NOMO-1 treated with dmso at 0.1 percent for 144 hours (cell line): Measurements from ENCODE around the gene NFATC3.

Source experiments
- DNase-seq: peaks from one replicate; lab custom pipeline; 2025; ENCODE audit not compliant: unreplicated experiment; lab: John Stamatoyannopoulos, UW

The NFATC3 gene

GRCh38 chr16:68183046-68183445 is 97.9 kb downstream of the NFATC3 start:
- DNase-seq = no peak

- DNase-seq = no peak
Observed at GRCh38 chr16:68186877-68187276, 101.7 kb downstream of the NFATC3 start.

GRCh38 chr16:68187505-68187904 is 102.3 kb downstream of the NFATC3 start:
- DNase-seq = no peak

GRCh38 chr16:68188170-68188569 is 103.0 kb downstream of the NFATC3 start:
- no peak for DNase-seq

- no peak for DNase-seq
Observed at GRCh38 chr16:68190081-68190480, 104.9 kb downstream of the NFATC3 start.

- DNase-seq = no peak
Observed at GRCh38 chr16:68190736-68191510, 105.8 kb downstream of the NFATC3 start.

- DNase-seq = no peak
Observed at GRCh38 chr16:68194251-68194650, 109.1 kb downstream of the NFATC3 start.

- no peak for DNase-seq
Observed at GRCh38 chr16:68197250-68197649, 112.1 kb downstream of the NFATC3 start.

- DNase-seq = no peak
Observed at GRCh38 chr16:68200088-68200783, 115.1 kb downstream of the NFATC3 start.

- no peak for DNase-seq
Observed at GRCh38 chr16:68202091-68202519, 116.9 kb downstream of the NFATC3 start.

- DNase-seq = no peak
Observed at GRCh38 chr16:68206245-68206644, 121.1 kb downstream of the NFATC3 start.

GRCh38 chr16:68214726-68215125 is 129.6 kb downstream of the NFATC3 start:
- DNase-seq = no peak

- no peak for DNase-seq
Observed at GRCh38 chr16:68215302-68215701, 130.1 kb downstream of the NFATC3 start.

GRCh38 chr16:68216240-68216639 is 131.1 kb downstream of the NFATC3 start:
- no peak for DNase-seq

GRCh38 chr16:68217506-68217905 is 132.3 kb downstream of the NFATC3 start:
- DNase-seq = no peak

- no peak for DNase-seq
Observed at GRCh38 chr16:68219725-68220351, 134.7 kb downstream of the NFATC3 start.

- DNase-seq = no peak
Observed at GRCh38 chr16:68223072-68223471, 137.9 kb downstream of the NFATC3 start.

GRCh38 chr16:68226116-68226515 is 140.9 kb downstream of the NFATC3 start:
- DNase-seq = no peak

GRCh38 chr16:68227183-68227793 is 142.1 kb downstream of the NFATC3 start:
- DNase-seq = no peak

- DNase-seq = no peak
Observed at GRCh38 chr16:68227850-68228553, 142.8 kb downstream of the NFATC3 start.

GRCh38 chr16:68228652-68229051 is 143.5 kb downstream of the NFATC3 start:
- no peak for DNase-seq
